ENCODE results near the gene KIF26B. TPM values are rescaled to one million over a fixed set of nuclear protein-coding genes. Genes with fewer than 3 reads are reported as not detected.

Gene KIF26B
- total RNA-seq, 2 donors from 2014 or later, result 0.78 to 4.6 TPM

DNA sequence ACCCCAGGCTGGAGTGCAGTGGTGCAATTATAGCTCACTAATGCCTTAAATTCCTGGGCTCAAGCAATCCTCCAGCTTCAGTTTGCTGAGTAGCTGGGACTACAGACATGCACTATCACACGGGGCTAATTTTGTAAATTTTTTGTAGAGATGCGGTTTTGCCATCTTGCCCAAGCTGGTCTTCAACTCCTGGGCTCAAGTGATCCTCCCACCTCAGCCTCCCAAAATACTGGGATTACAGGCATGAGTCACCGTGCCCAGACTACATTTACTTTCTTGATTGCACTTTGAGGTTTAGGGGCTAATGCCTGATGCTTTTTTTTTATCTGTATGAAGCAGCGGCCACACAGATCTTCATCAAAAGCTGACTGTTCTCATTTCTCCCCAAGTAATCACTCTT, 124.6 kb downstream of the KIF26B start:
- intact Hi-C loops (cut with DNase I), result no loop called here
- Histone ChIP-seq H3K27ac (no peak overlapping the region), H3K36me3 (replicated peaks in 1 of 2; ENCODE audit: insufficient read depth in 1 of 2, low read depth in 2 of 2) (no peaks in the 10 kb centered on the region), H3K4me3 (no peak overlapping the region), H3K9me3 (no peaks in the 10 kb centered on the region), H3K4me1 (no peaks in the 10 kb centered on the region), H3K27me3 (no peaks in the 10 kb centered on the region)
- 59 to 66% methylated on average over 4 of the region's 4 CpGs for WGBS, 2 donors
- DNase-seq (no peak), ATAC-seq (no peak)
- TF ChIP-seq, protein P1, sequence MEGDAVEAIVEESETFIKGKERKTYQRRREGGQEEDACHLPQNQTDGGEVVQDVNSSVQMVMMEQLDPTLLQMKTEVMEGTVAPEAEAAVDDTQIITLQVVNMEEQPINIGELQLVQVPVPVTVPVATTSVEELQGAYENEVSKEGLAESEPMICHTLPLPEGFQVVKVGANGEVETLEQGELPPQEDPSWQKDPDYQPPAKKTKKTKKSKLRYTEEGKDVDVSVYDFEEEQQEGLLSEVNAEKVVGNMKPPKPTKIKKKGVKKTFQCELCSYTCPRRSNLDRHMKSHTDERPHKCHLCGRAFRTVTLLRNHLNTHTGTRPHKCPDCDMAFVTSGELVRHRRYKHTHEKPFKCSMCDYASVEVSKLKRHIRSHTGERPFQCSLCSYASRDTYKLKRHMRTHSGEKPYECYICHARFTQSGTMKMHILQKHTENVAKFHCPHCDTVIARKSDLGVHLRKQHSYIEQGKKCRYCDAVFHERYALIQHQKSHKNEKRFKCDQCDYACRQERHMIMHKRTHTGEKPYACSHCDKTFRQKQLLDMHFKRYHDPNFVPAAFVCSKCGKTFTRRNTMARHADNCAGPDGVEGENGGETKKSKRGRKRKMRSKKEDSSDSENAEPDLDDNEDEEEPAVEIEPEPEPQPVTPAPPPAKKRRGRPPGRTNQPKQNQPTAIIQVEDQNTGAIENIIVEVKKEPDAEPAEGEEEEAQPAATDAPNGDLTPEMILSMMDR (IDR thresholded peaks at IDR 0.05), result no peak
- TF ChIP-seq POLR2A (IDR thresholded peaks at IDR 0.05), result no peak

DNA sequence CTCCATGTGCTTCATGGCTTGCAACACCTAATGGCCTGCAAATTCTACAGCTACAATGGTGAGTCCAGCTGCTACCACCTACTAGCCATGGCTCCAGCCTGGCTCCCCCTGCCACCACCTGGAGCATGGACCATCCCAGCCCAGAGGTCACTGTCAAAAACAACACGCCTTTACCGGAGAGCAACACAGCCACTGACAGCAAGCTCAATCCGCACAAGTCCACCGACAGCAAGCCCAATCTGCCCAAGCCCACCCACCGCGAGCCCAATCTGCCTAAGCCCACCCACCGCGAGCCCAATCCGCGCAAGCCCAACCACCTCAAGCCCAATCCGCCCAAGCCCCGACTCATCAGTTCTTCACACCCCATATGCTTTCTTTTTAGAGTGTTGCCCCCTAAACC, 128.2 kb downstream of the KIF26B start:
- WGBS, 2 donors, result 92 to 95% methylated on average over 12 of the region's 12 CpGs
- H3K9me3 ChIP-seq, result no peaks in the 10 kb centered on the region
- no peak for TF ChIP-seq POLR2A (IDR thresholded peaks at IDR 0.05)
- TF ChIP-seq, protein P1 (IDR thresholded peaks at IDR 0.05), result no peak
- no peak for ATAC-seq
- no peaks in the 10 kb centered on the region for H3K27me3 ChIP-seq
- H3K36me3 ChIP-seq (replicated peaks in 1 of 2; ENCODE audit: insufficient read depth in 1 of 2, low read depth in 2 of 2), result no peaks in the 10 kb centered on the region
- no peak overlapping the region for H3K27ac ChIP-seq
- H3K4me3 ChIP-seq, result no peak overlapping the region
- H3K4me1 ChIP-seq, result no peaks in the 10 kb centered on the region
- intact Hi-C loops (cut with DNase I), result no loop called here
- DNase-seq, result no peak

DNA sequence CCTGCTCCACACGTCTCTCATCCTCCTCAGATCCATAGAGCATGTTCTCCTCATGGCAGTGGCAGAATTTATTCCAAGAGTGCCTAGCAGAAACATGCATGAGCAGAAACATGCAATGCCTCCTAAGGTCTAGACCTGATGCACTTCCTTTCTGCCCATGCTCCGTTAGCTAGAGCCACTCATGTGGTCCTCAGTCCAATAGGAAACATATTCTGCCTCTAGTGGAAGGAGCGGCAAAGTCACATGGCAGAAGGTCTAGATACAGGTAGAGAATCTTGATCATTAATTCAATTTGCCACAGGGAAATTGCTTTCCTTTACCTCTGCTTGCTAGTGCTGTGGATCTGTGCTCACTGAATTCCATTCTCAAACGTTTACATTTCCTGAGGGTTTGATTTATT, 130.4 kb downstream of the KIF26B start:
- 68 to 72% methylated on average over 4 of the region's 4 CpGs for WGBS, 2 donors
- Histone ChIP-seq H3K9me3 (no peaks in the 10 kb centered on the region), H3K36me3 (replicated peaks in 1 of 2; ENCODE audit: insufficient read depth in 1 of 2, low read depth in 2 of 2) (no peaks in the 10 kb centered on the region), H3K27me3 (no peaks in the 10 kb centered on the region), H3K4me1 (no peaks in the 10 kb centered on the region), H3K27ac (no peak overlapping the region), H3K4me3 (no peak overlapping the region)
- intact Hi-C loops (cut with DNase I), result no loop called here
- no peak for ATAC-seq
- DNase-seq, result no peak
- no peak for TF ChIP-seq POLR2A (IDR thresholded peaks at IDR 0.05)
- TF ChIP-seq, protein P1 (IDR thresholded peaks at IDR 0.05), result no peak

DNA sequence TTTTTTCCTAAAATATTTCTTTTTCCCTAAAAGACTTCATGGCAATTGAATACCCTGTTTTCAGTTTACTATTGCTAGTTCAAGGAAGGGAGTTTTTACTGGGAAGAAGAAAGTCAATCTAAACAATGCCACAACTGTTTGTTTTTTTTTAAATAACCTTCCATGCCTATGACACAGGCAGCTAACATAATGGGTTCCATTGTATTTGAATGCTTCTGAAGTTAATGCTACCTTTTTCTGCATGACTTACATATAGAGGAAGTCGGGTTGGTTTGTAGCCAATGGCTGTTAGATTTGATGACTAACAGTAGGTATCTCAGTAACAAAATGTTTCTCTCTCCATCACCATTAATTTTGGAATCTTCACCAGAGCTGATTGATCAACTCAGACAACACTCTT, 134.0 kb downstream of the KIF26B start:
- intact Hi-C loops (cut with DNase I), result no loop called here
- Histone ChIP-seq H3K27ac (no peak overlapping the region), H3K9me3 (no peaks in the 10 kb centered on the region), H3K4me1 (no peaks in the 10 kb centered on the region), H3K36me3 (replicated peaks in 1 of 2; ENCODE audit: insufficient read depth in 1 of 2, low read depth in 2 of 2) (no peaks in the 10 kb centered on the region), H3K27me3 (no peaks in the 10 kb centered on the region), H3K4me3 (no peak overlapping the region)
- ATAC-seq (no peak), DNase-seq (no peak)
- TF ChIP-seq POLR2A (IDR thresholded peaks at IDR 0.05), result no peak
- TF ChIP-seq, protein P1 (IDR thresholded peaks at IDR 0.05), result no peak
- 14 to 34% methylated on average over 1 of the region's 1 CpG for WGBS, 2 donors

DNA sequence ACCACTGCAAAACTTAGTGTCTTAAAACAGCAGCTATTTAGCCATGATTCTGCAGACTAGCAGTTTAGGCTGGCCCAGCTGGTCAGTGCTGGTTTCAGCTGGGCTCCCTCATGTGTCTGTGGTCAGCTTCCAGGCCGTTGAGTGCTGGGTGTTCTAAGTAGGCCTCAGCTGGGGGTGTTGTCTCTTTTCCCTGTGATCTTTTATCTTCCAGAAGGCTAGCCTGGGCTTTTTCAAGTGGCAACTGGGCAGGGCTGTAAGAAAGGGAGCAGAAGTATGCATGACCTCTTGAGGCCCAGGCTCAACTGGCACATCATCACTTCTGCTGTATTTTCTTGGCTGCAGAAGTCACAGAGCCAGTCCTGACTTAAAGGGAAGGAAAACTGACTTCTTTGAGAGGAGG, 136.1 kb downstream of the KIF26B start:
- H3K36me3 ChIP-seq (replicated peaks in 1 of 2; ENCODE audit: insufficient read depth in 1 of 2, low read depth in 2 of 2), result no peaks in the 10 kb centered on the region
- TF ChIP-seq POLR2A (IDR thresholded peaks at IDR 0.05), result no peak
- TF ChIP-seq, protein P1 (IDR thresholded peaks at IDR 0.05), result no peak
- DNase-seq, result no peak
- H3K9me3 ChIP-seq, result no peaks in the 10 kb centered on the region
- WGBS, 2 donors, result 73% methylated on average over 1 of the region's 1 CpG; no CpG with 5 or more reads in 1 of the 2 donors
- intact Hi-C loops (cut with DNase I), result no loop called here
- no peak overlapping the region for H3K27ac ChIP-seq
- no peak overlapping the region for H3K4me3 ChIP-seq
- no peak for ATAC-seq
- no peaks in the 10 kb centered on the region for H3K4me1 ChIP-seq
- no peaks in the 10 kb centered on the region for H3K27me3 ChIP-seq

All from body of pancreas (tissue), 4 donors.